Left ventricle myocardium inferior (tissue), 1 donor: ENCODE data around the gene MED22. TPM values are rescaled to one million over a fixed set of nuclear protein-coding genes. Genes with fewer than 3 reads are reported as not detected.
"Not testable (repeated sequence)": the region's sequence is repeated elsewhere in the genome, so short reads cannot be mapped to it uniquely, and the experiment has no call there.

ENCODE experiments used
- DNase-seq: peaks from one replicate; pipeline ENCODE4 v3.0.0-alpha.2; 2020
- H3K27ac ChIP-seq: fragments of 200-600 bp; replicated peaks from 2 replicates; pipeline ENCODE4 v1.8.0; 2021
- H3K27me3 ChIP-seq: fragments of 200-600 bp; 2 replicates; pipeline ENCODE4 v1.8.0; 2021; ENCODE audit warnings: low read depth
- H3K36me3 ChIP-seq: fragments of 200-600 bp; 2 replicates; pipeline ENCODE4 v1.8.0; 2021
- H3K4me1 ChIP-seq: fragments of 200-600 bp; 2 replicates; pipeline ENCODE4 v1.8.0; 2021
- H3K4me3 ChIP-seq: fragments of 200-600 bp; 2 replicates; pipeline ENCODE4 v1.8.0; 2021; ENCODE audit warnings: mild to moderate bottlenecking, moderate library complexity
- H3K9me3 ChIP-seq: fragments of 200-600 bp; replicated peaks from 2 replicates; pipeline ENCODE4 v1.8.0; 2021
- CTCF ChIP-seq: fragments of 200-600 bp; IDR thresholded peaks from 2 replicates; pipeline ENCODE4 v1.8.0; 2021; ENCODE audit warnings: antibody characterized with exemption, mild to moderate bottlenecking, borderline replicate concordance
- intact Hi-C: fragments of 100-400 bp; cut with micrococcal nuclease; formaldehyde crosslinking; loops from one replicate; pipeline ENCODE4 v1.11.0; 2022
- total RNA-seq: library from RNA; stranded (reverse); fragmentation: NEBNext Ultra II Directional; extraction: Animal tissue kit (Norgen Biotek cat#: 25700); gene quantifications from one replicate; pipeline ENCODE4 v1.2.1, GENCODE V29; 2021
- donor health status: DM: no; HTN: yes; CAD: no; lungs with severe emphysema.

Gene MED22
- total RNA-seq, 1 donor from 2014 or later, result 18.4 TPM

GRCh38 chr9:133304477-133305377, 43.2 kb downstream of the MED22 start:
- Histone ChIP-seq H3K4me1 (no peaks in the 10 kb centered on the region), H3K36me3 (no peaks in the 10 kb centered on the region), H3K4me3 (no peak overlapping the region), H3K9me3 (no peaks in the 10 kb centered on the region), H3K27me3 (peaks cover 62% of the 10 kb centered on the region), H3K27ac (no peak overlapping the region)
- intact Hi-C loops, result no loop called here
- no peak for TF ChIP-seq CTCF
- DNase-seq, result no peak

DNA sequence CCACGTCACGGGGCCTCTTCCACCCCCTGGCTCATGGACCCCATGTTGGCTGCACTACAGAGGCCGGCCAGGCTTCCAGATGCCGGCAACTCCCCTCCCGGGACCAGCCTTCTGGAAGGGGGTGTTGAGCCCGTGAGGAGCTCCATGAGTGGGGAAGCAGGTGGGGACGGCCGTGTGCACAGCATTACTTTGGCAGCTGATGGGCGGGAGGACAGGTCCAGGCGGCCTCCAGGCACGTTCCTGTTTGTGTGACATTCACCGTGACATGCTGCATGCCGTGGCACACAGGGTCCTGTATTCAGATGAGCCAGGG, 43.8 kb downstream of the MED22 start:
- H3K4me3 ChIP-seq, result no peak overlapping the region
- intact Hi-C loops, result no loop called here
- H3K27me3 ChIP-seq, result peaks cover 62% of the 10 kb centered on the region
- no peaks in the 10 kb centered on the region for H3K9me3 ChIP-seq
- TF ChIP-seq CTCF, result no peak
- no peaks in the 10 kb centered on the region for H3K36me3 ChIP-seq
- H3K27ac ChIP-seq, result no peak overlapping the region
- no peak for DNase-seq
- H3K4me1 ChIP-seq, result no peaks in the 10 kb centered on the region

GRCh38 chr9:133303266-133304157, 44.4 kb downstream of the MED22 start:
- Histone ChIP-seq H3K9me3 (no peaks in the 10 kb centered on the region), H3K36me3 (no peaks in the 10 kb centered on the region), H3K27ac (no peak overlapping the region), H3K4me1 (no peaks in the 10 kb centered on the region), H3K4me3 (no peak overlapping the region), H3K27me3 (peaks cover 67% of the 10 kb centered on the region)
- intact Hi-C loops, result no loop called here
- no peak for DNase-seq
- no peak for TF ChIP-seq CTCF

DNA sequence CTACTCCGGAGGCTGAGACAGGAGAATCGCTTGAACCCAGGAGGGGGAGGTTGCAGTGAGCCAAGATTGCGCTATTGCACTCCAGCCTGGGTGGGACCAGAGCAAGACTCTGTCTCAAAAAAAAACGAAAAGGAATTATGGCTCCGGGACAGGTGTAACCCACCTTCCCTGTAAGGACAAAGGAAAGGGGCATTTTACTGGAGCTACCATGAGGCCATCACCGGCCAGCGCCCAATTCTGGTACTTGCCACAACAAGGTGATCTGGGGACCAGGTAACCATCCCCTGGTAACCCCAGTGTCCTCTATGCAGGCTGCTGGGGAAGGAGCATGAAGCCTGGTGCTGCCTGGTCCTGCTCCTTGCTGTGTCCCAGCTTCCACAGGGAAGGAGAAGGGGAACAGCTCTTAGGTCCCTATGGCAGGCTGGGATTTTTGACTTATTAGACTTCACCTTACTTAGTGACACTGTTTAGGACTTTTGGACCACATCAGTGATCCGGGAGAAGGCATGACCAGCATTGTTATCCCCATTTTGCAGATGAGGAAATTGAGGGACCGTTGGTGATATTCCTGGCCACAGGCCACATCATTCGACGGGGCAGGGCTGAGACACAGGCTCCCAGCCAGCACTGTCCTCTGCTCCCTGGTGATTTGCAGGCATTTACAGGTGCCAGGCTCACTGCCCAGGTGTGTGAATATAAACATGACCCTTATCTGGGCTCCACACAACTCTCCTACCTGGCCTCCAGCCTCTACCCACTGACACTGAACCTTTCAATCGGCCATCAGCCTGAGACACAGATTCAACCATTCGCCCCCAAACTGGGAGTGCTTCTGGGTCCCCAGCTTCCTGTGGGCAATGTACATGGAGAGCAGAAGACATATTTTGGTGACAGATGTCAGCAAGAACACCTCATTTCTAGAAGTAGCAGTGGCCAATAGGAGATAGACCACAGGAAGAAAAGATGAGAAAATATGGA, 46.4 kb downstream of the MED22 start:
- intact Hi-C loops, result no loop called here
- H3K4me1 ChIP-seq, result no peaks in the 10 kb centered on the region
- H3K9me3 ChIP-seq, result no peaks in the 10 kb centered on the region
- no peak for DNase-seq
- H3K36me3 ChIP-seq, result no peaks in the 10 kb centered on the region
- TF ChIP-seq CTCF, result no peak
- no peak overlapping the region for H3K27ac ChIP-seq
- H3K4me3 ChIP-seq, result no peak overlapping the region
- peaks cover 76% of the 10 kb centered on the region for H3K27me3 ChIP-seq

DNA sequence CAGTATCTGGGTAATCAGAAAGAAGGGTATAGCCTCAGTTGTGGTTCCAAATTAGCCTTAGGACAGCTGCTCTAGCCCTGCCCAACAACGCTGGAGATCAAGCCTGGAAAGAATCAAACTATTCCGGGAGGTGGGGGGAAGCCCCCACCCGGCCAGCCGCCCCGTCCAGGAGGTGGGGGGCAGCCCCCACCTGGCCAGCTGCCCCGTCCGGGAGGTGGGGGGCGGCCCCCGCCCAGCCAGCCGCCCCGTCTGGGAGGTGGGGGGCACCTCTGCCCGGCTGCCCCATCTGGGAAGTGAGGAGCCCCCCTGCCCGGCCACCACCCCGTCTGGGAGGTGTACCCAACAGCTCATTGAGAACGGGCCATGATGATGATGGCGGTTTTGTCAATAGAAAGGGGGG, 47.9 kb downstream of the MED22 start:
- not testable (repeated sequence) for H3K9me3 ChIP-seq
- peaks cover 85% of the 10 kb centered on the region for H3K27me3 ChIP-seq

More for the DNA sequence above, 47.9 kb downstream of the MED22 start:
- H3K4me1 ChIP-seq, intact Hi-C loops, H3K27ac ChIP-seq, H3K36me3 ChIP-seq, H3K4me3 ChIP-seq, DNase-seq: not testable (repeated sequence)
